Activated CD4-positive, alpha-beta memory T cell treated with anti-CD3 and anti-CD28 coated beads, Interleukin-2, amount 10 ng/mL, durations not matched to agents 7 days and 5 days (primary cell): ENCODE results near the gene RPS26. TPM values are rescaled to one million over a fixed set of nuclear protein-coding genes. Genes with fewer than 3 reads are reported as not detected.
"Not testable (repeated sequence)": the region's sequence is repeated elsewhere in the genome, so short reads cannot be mapped to it uniquely, and the experiment has no call there.

Experiments used
- CTCF ChIA-PET: fragments of 350-600 bp; sonication (Branson Sonifier 250); formaldehyde crosslinking; loops from one replicate; lab custom pipeline; 2021; ENCODE audit warnings: antibody characterized with exemption, inconsistent platforms; lab: Charles Lee
- POLR2A ChIA-PET: fragments of 350-600 bp; sonication (Branson Sonifier 250); formaldehyde crosslinking; loops from one replicate; lab custom pipeline; 2021; ENCODE audit warnings: antibody characterized with exemption; lab: Charles Lee
- DNase-seq: peaks from one replicate; pipeline ENCODE4 v3.0.0-alpha.2; 2020
- H3K27ac Mint-ChIP-seq: one replicate; pipeline ENCODE4 v1.8.0; 2021; ENCODE audit warnings: mild to moderate bottlenecking, mixed read lengths
- H3K27me3 Mint-ChIP-seq: one replicate; pipeline ENCODE4 v1.8.0; 2021; ENCODE audit warnings: mixed read lengths
- H3K36me3 Mint-ChIP-seq: one replicate; pipeline ENCODE4 v1.8.0; 2021; ENCODE audit warnings: low read depth, mixed read lengths
- H3K4me1 Mint-ChIP-seq: one replicate; pipeline ENCODE4 v1.8.0; 2021; ENCODE audit warnings: mixed read lengths
- H3K4me3 Mint-ChIP-seq: one replicate; pipeline ENCODE4 v1.8.0; 2021; ENCODE audit warnings: mild to moderate bottlenecking, mixed read lengths
- H3K9me3 Mint-ChIP-seq: one replicate; pipeline ENCODE4 v1.8.0; 2021; ENCODE audit warnings: mixed read lengths
- total RNA-seq, 2 experiments: library from RNA; stranded (reverse); gene quantifications; one replicate each; pipeline ENCODE4 v1.2.3, GENCODE V29; 2021

Gene RPS26
- 10 to 100 TPM; 30.4 to 35.0 TPM for total RNA-seq

DNA sequence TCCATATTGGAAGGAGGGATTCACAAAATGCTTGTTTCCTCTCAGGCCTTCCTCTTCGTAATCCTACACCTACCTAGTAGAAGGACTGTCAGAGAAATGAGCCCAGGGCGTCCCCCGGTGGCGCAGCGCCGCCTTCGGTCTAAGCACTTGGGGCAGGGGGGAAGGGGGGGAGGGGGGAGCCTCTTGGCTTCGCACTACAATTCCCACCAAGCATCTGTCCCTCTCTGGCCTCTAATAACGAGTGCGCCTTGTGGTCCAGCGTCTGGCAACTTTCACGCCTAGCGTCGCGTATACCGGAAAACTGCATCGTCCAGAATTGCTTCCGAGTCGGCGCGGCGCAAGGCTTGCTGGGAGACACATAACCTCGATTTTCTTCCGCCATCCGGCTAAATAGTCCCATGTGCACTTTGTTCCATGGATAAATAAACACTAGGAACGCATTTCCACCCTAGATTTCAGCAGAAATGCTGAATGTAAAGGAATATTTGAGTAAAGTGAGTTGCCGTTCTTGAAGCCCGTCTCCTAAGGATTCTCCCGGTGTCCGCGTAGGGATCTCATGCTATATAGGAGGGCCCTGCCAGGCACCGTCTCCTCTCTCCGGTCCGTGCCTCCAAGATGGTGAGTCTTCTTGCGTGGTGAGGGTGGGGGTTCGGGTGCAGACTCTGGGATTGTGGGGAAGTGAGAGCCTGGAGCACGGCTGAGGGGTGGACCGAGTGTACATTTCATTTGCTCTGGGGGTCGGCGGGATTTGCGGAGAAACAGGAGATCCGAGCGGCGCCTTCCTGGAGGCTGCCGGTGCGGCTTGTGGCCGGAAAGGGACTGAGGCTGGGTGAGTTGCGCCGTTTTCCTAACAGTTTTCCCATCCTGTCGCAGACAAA is at the start of gene RPS26:
RPS26 (plus strand) TSS at position 367 of the 878 bp plus-strand sequence; CDS start at position 616, 249 bp downstream.
- Mint-ChIP-seq H3K4me3 (peak within 1 kb of the TSS; percentile 100), H3K27ac (peak within 1 kb of the TSS; percentile 99), H3K9me3 (no peaks in the 10 kb centered on the region), H3K36me3 (peaks cover 47% of the 10 kb centered on the region), H3K27me3 (no peaks in the 10 kb centered on the region), H3K4me1 (peaks cover 60% of the 10 kb centered on the region)
- peak; percentile 94 for DNase-seq
- CTCF ChIA-PET: interaction anchor here (0.8 to 5.1 kb wide), 6 partner anchors 14 to 303 kb away, joined by 3 to 61 read pairs (median 13); partner anchors contain the start of gene SUOX
- POLR2A ChIA-PET: interaction anchor here (0.7 to 3.0 kb wide), 7 partner anchors 35 to 303 kb away, joined by 4 to 11 read pairs (median 5); partner anchors contain the start of genes PA2G4 and RAB5B

DNA sequence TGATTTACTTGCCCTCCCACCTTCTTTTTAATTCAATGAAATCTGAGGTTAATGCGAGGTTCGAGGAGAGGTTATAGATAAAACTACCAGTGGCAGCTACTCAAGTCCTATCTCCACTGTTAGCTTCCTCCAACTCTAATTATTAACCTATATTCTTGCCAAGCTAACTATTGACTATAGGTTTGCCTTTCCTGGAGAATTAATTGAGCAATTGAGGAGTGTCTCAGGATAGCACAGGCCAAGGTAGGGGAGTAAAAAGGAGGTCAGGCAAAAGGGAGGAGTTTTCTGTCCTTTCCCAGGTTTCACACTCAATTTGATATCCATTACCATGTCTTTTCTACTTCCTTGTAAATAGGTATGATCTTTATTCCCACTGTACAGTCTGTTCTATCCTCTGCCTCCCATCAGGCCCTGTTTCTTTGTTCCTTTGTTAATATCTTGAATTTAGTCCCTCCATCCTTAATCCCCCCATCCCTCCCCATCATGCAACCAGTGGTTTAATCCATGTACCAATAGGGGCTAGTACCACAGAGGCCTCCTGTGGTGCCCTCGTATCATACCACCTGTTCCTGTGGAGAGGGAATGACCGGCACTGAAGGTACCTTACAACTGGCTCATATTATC is 48.4 kb upstream of the RPS26 start:
- no peak for DNase-seq
- CTCF ChIA-PET: interaction anchor here (0.9 to 4.3 kb wide), 6 partner anchors 8 to 46 kb away, joined by 3 to 61 read pairs (median 6); partner anchors contain the start of gene RAB5B
- Mint-ChIP-seq H3K27me3 (no peaks in the 10 kb centered on the region), H3K36me3 (peaks cover 52% of the 10 kb centered on the region), H3K4me1 (peaks cover 26% of the 10 kb centered on the region), H3K27ac (no peak overlapping the region), H3K4me3 (no peak overlapping the region), H3K9me3 (no peaks in the 10 kb centered on the region)
- POLR2A ChIA-PET: interaction anchor here (1.0 to 2.3 kb wide), 3 partner anchors 9 to 20 kb away, joined by 3 to 7 read pairs (median 3); partner anchors contain the start of gene RAB5B

DNA sequence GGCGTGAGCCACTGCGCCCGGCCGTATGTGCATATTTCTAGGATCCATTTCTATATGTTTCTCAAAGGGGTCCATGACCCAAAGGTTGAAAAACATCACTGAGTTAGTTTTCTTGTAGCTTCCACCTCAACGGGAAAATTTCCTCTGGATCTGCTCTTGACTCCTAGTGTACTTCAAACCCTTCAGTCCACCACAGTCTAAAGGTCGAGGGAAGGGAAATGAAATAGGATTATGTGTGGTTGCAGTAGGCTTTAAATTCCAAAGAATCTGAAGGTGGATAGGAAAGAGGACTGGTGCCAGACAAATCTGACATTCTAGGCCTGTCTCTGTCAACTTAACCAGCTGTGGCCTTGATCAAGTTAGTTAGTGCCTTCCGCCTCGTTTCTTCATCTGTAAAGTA is 46.4 kb upstream of the RPS26 start:
- POLR2A ChIA-PET: interaction anchor here (0.9 to 2.5 kb wide), 9 partner anchors 9 to 122 kb away, joined by 3 to 17 read pairs (median 7); partner anchors contain the start of genes IKZF4, RAB5B and ZC3H10
- H3K4me1 Mint-ChIP-seq: peaks cover 38% of the 10 kb centered on the region
- H3K27me3 Mint-ChIP-seq: no peaks in the 10 kb centered on the region
- peaks cover 44% of the 10 kb centered on the region for H3K36me3 Mint-ChIP-seq
- H3K9me3 Mint-ChIP-seq: no peaks in the 10 kb centered on the region
- H3K27ac Mint-ChIP-seq: no peak overlapping the region
- no peak for DNase-seq
- CTCF ChIA-PET: interaction anchor here (0.6 to 5.6 kb wide), 35 partner anchors 9 to 1282 kb away, joined by 3 to 98 read pairs (median 6); partner anchors contain the start of genes BLOC1S1, IKZF4, ORMDL2 and PA2G4
- H3K4me3 Mint-ChIP-seq: no peak overlapping the region

DNA sequence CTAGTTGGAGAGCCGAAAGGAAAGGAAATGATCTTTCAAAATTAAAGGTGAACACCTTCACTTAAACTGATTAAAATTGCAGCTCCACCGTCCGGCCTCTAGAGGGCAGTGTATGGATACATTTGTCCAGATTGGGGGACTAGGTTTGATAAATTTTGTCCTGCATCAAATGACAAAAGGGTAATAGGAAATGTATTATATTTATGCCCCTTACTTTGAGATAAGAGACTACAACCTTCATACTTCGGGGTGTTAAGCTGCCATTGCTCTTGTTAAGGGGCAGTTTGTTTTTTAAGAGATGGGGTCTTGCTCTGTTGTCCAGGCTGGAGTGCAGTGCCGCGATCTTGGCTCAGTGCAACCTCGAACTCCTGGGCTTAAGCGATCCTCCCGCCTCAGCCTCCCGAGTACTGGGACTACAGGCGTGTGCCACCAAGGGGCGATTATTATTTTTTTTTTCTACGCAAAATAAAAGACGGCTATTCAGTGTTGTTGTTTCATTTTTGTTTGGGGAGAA is 45.5 kb upstream of the RPS26 start:
- no peaks in the 10 kb centered on the region for H3K27me3 Mint-ChIP-seq
- peak; percentile 71 for DNase-seq
- no peak overlapping the region for H3K27ac Mint-ChIP-seq
- H3K36me3 Mint-ChIP-seq: peaks cover 35% of the 10 kb centered on the region
- POLR2A ChIA-PET: interaction anchor here (0.6 to 2.5 kb wide), 16 partner anchors 10 to 258 kb away, joined by 3 to 17 read pairs (median 4); partner anchors contain the start of genes IKZF4, RAB5B and ZC3H10
- H3K9me3 Mint-ChIP-seq: no peaks in the 10 kb centered on the region
- peak overlapping the region; percentile 66 for H3K4me3 Mint-ChIP-seq
- CTCF ChIA-PET: interaction anchor here (0.6 to 5.6 kb wide), 39 partner anchors 10 to 288 kb away, joined by 3 to 98 read pairs (median 5); partner anchors contain the start of genes BLOC1S1, IKZF4, ORMDL2 and PA2G4
- peaks cover 38% of the 10 kb centered on the region for H3K4me1 Mint-ChIP-seq

DNA sequence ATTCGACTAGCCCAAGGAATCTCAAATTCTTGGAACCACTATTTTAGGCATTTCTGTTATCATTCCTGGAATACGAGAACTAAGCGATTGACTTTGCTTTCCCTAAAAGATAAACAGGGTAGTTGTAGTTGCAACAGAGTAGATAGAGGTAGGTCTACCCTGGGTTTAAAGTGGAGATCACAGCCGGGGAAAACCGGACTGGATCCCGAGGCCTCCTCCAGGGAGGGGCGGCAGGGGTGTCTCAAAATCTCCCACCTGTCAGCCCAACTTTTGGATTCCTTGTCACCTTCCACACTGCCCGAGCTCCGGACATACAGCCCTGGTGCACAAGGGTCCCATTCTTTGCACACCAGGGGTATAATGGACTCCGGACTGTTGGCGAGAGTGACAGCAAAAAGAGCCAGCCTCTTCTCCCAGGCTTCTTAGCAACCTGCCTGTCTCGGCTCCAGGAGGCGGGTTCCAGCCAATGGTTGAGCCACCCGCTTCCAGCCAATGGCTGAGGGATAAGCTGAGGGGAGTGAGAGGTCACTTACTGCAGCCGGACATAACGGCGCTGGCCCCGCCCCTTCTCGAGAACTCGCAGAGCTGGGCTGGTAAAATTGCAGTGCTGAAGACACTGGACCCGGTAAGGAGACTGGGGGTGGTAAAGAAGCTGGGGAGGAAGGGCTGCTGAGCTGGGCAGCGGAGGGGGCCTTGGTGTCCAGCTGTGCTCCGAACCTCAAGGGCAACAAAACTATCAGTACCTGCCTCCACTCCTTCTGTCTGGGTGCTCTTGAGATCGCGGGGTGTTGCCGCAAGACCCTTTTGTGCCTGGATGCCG is 44.8 kb upstream of the RPS26 start, which contains the start of gene SUOX:
SUOX (plus strand) TSS at position 562 of the 820 bp plus-strand sequence. CDS start 4,946 bp downstream, outside the sequence.
- Mint-ChIP-seq H3K4me1 (peaks cover 38% of the 10 kb centered on the region), H3K36me3 (peaks cover 28% of the 10 kb centered on the region), H3K27me3 (no peaks in the 10 kb centered on the region), H3K4me3 (peak within 1 kb of the TSS; percentile 66), H3K9me3 (no peaks in the 10 kb centered on the region), H3K27ac (no peak within 1 kb of the TSS)
- DNase-seq: peak; percentile 46
- ChIA-PET CTCF (interaction anchor here (0.8 to 5.6 kb wide), 25 partner anchors 11 to 259 kb away, joined by 3 to 98 read pairs (median 8); partner anchors contain the start of genes IKZF4, RAB5B, RNF41 and RPL41), POLR2A (interaction anchor here (0.7 to 2.5 kb wide), 15 partner anchors 14 to 258 kb away, joined by 3 to 17 read pairs (median 3); partner anchors contain the start of genes RAB5B and ZC3H10)

DNA sequence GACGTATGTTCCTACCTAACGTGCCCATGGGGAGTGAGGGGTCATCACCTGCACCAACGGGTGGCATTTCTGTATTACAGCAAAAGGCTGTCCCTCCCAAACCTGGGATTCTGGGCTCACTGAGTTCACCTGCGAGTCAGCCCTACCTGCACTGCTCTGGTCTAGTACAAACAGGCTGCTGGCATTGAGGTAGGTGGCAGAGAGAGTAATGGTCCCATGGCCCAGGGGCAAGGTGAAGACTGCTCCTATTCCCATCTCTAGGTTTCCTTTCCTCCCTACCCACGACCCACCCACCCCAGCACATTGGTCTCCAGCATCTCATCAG is 44.2 kb upstream of the RPS26 start:
- CTCF ChIA-PET: interaction anchor here (0.8 to 5.6 kb wide), 16 partner anchors 10 to 259 kb away, joined by 3 to 98 read pairs (median 9); partner anchors contain the start of genes IKZF4, RAB5B, RNF41 and RPL41

DNA sequence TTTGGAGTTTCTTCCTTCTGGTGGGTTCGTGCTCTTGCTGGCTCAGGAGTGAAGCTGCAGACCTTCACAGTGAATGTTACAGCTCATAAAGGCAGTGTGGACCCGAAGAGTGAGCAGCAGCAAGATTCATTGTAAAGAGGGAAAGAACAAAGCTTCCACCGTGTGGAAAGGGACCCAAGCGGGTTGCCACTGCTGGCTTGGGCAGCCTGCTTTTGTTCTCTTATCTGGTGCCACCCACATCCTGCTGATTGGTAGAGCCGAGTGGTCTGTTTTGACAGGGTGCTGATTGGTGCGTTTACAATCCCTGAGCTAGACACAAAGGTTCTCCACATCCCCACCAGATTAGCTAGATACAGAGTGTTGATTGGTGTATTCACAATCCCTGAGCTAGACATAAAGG is 42.2 kb upstream of the RPS26 start:
- H3K27me3 Mint-ChIP-seq, H3K9me3 Mint-ChIP-seq, H3K4me3 Mint-ChIP-seq: not testable (repeated sequence)
- ChIA-PET CTCF (interaction anchor here (0.7 to 5.6 kb wide), 5 partner anchors 22 to 261 kb away, joined by 3 to 98 read pairs (median 6); partner anchors contain the start of gene IKZF4), POLR2A (interaction anchor here (0.7 to 1.4 kb wide), 3 partner anchors 10 to 128 kb away, joined by 3 to 4 read pairs (median 3); partner anchors contain the start of gene ESYT1)
- peaks cover 19% of the 10 kb centered on the region for H3K36me3 Mint-ChIP-seq
- peaks cover 36% of the 10 kb centered on the region for H3K4me1 Mint-ChIP-seq
- H3K27ac Mint-ChIP-seq: peak overlapping the region; percentile 58
- peak; percentile 34 for DNase-seq

More for the DNA sequence above, 44.2 kb upstream of the RPS26 start:
- H3K9me3 Mint-ChIP-seq: no peaks in the 10 kb centered on the region
- no peak for DNase-seq
- peaks cover 38% of the 10 kb centered on the region for H3K4me1 Mint-ChIP-seq
- no peaks in the 10 kb centered on the region for H3K27me3 Mint-ChIP-seq
- POLR2A ChIA-PET: interaction anchor here (0.7 to 2.5 kb wide), 8 partner anchors 15 to 259 kb away, joined by 3 to 17 read pairs (median 4); partner anchors contain the start of gene RAB5B
- H3K27ac Mint-ChIP-seq: no peak overlapping the region
- peaks cover 27% of the 10 kb centered on the region for H3K36me3 Mint-ChIP-seq
- peak overlapping the region; percentile 66 for H3K4me3 Mint-ChIP-seq

DNA sequence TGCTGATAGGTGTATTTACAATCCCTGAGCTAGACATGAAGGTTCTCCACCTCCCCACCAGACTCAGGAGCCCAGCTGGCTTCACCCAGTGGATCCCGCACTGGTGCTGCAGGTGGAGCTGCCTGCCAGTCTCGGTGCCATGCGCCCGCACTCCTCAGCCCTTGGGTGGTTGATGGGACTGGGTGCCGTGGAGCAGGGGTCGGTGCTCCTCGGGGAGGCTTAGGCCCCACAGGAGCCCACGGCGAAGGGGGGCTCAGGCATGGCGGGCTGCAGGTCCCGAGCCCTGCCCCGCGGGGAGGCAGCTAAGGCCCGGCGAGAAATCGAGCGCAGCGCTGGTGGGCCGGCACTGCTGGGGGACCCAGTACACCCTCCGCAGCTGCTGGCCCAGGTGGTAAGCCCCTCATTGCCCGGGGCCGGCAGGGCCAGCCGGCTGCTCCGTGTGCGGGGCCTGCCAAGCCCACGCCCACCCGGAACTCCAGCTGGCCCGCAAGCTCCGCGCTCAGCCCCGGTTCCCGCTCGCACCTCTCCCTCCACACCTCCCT is 41.6 kb upstream of the RPS26 start:
- not testable (repeated sequence) for H3K4me3 Mint-ChIP-seq, DNase-seq, H3K27me3 Mint-ChIP-seq, H3K9me3 Mint-ChIP-seq
- Mint-ChIP-seq H3K27ac (peak overlapping the region; percentile 58), H3K36me3 (peaks cover 21% of the 10 kb centered on the region), H3K4me1 (peaks cover 36% of the 10 kb centered on the region)
- POLR2A ChIA-PET: interaction anchor here (0.6 to 1.4 kb wide), 3 partner anchors 9 to 128 kb away, joined by 3 to 4 read pairs (median 3); partner anchors contain the start of genes ESYT1 and PMEL
- CTCF ChIA-PET: interaction anchor here (0.7 to 5.6 kb wide), 3 partner anchors 28 to 262 kb away, joined by 3 to 98 read pairs (median 6); no protein-coding TSS in a partner anchor

DNA sequence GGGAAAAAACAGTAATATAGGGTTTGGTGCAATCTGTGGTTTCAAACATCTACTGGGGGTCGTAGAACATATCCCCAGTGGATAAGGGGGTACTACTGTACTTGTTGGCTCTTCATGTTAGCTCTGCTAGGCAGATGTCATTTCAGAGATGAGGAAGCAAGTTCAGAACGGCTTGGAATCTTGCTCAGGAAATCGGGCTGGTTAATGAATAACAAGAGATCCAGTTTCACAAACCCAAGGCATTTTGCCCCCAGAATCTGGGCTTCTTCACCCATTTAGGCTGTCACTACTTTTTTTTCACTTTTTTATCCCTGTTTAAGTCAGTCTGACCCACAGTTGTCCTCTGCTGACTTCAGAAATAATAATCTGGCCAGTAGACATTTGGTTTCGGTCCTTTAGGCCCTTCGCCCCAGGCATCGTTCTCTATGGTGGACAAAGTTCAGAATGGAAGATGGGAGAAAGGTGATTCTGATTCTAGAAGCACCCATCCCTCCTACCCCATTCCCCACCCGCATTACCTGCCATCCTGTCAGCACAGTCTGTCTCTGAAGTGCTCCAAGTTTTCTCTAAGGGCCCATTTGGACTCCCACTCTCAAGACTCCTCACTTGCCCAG is 40.1 kb upstream of the RPS26 start:
- Mint-ChIP-seq H3K9me3 (no peaks in the 10 kb centered on the region), H3K36me3 (peaks cover 17% of the 10 kb centered on the region), H3K4me3 (no peak overlapping the region), H3K27ac (no peak overlapping the region), H3K27me3 (no peaks in the 10 kb centered on the region), H3K4me1 (peaks cover 36% of the 10 kb centered on the region)
- CTCF ChIA-PET: no interaction called here
- no peak for DNase-seq
- POLR2A ChIA-PET: no interaction called here

DNA sequence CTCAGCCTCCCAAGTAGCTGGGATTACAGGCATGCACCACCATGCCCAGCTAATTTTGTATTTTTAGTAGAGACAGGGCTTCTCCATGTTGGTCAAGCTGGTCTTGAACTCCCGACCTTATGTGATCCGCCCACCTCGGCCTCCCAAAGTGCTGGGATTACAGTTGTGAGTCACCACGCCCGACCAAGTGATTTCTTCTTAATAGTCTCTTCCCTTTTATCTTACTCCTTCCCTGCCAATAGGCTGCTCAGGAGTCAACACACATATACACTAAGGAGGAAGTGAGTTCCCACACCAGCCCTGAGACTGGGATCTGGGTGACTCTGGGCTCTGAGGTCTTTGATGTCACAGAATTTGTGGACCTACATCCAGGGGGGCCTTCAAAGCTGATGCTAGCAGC is 38.3 kb upstream of the RPS26 start:
- H3K9me3 Mint-ChIP-seq, H3K27ac Mint-ChIP-seq, H3K4me3 Mint-ChIP-seq, DNase-seq, POLR2A ChIA-PET, CTCF ChIA-PET, H3K27me3 Mint-ChIP-seq: not testable (repeated sequence)
- Mint-ChIP-seq H3K4me1 (peaks cover 31% of the 10 kb centered on the region), H3K36me3 (peaks cover 17% of the 10 kb centered on the region)

DNA sequence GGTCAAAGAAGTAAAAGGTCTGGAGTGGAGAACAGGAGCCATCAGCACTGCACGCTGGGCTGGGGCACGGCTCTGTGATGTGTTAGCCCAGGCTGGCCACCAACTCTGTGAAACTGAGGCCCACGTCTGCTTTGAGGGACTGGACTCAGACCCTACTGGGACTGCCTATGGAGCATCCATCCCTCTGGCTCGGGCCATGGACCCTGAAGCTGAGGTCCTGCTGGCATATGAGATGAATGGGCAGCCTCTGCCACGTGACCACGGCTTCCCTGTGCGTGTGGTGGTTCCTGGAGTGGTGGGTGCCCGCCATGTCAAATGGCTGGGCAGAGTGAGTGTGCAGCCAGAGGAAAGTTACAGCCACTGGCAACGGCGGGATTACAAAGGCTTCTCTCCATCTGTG is 37.5 kb upstream of the RPS26 start:
- peaks cover 16% of the 10 kb centered on the region for H3K36me3 Mint-ChIP-seq
- ChIA-PET POLR2A (no interaction called here), CTCF (no interaction called here)
- no peak overlapping the region for H3K27ac Mint-ChIP-seq
- H3K4me3 Mint-ChIP-seq: no peak overlapping the region
- H3K9me3 Mint-ChIP-seq: no peaks in the 10 kb centered on the region
- H3K27me3 Mint-ChIP-seq: no peaks in the 10 kb centered on the region
- DNase-seq: no peak
- peaks cover 30% of the 10 kb centered on the region for H3K4me1 Mint-ChIP-seq
